HCT116 (cell line): ENCODE measurements around the gene RTN4RL1.

Experiments used
- FOSL1 ChIP-seq: IDR thresholded peaks from 2 replicates; pipeline ENCODE4 v1.6.1; 2012; ENCODE audit warnings: low read depth
- MAX ChIP-seq: IDR thresholded peaks from 2 replicates; pipeline ENCODE4 v1.6.1; 2012
- POLR2AphosphoS5 ChIP-seq: IDR thresholded peaks from 2 replicates; pipeline ENCODE4 v1.6.1; 2011; ENCODE audit warnings: mild to moderate bottlenecking, low read depth, low read length, moderate library complexity
- SIN3A ChIP-seq: IDR thresholded peaks from 2 replicates; pipeline ENCODE4 v1.6.1; 2012; ENCODE audit warnings: low read depth
- SP1 ChIP-seq: IDR thresholded peaks from 2 replicates; pipeline ENCODE4 v1.6.1; 2012; ENCODE audit warnings: low read depth
- ZFX ChIP-seq: fragments of 450-650 bp; IDR thresholded peaks from 2 replicates; pipeline ENCODE4 v1.6.1; 2017
- ZNF274 ChIP-seq: fragments of 200-500 bp; sonication (Bioruptor generic); IDR thresholded peaks from 2 replicates; pipeline ENCODE4 v1.6.1; 2014; ENCODE audit warnings: mild to moderate bottlenecking, low read depth, low read length, inconsistent platforms
- TF ChIP-seq, protein P1 (sequence below), 3 experiments: fragments of 200-600 bp in 1 of 3; sonication (generic) in 1 of 3; IDR thresholded peaks in 2 of 3; conservative IDR thresholded peaks in 1 of 3; 2 replicates each; pipeline ENCODE4 v1.5.1; 2012 to 2017; ENCODE audit warnings: low read depth in 2 of 3, low read length in 2 of 3, antibody characterized with exemption in 1 of 3, borderline replicate concordance in 1 of 3, control low read depth in 1 of 3, mild to moderate bottlenecking in 1 of 3, mixed read lengths in 1 of 3, mixed run types in 1 of 3, moderate library complexity in 1 of 3; ENCODE audit not compliant: insufficient read depth in 1 of 3

GRCh38 chr17:2017274-2017941, 7.7 kb downstream of the RTN4RL1 start:
- TF ChIP-seq, protein P1, sequence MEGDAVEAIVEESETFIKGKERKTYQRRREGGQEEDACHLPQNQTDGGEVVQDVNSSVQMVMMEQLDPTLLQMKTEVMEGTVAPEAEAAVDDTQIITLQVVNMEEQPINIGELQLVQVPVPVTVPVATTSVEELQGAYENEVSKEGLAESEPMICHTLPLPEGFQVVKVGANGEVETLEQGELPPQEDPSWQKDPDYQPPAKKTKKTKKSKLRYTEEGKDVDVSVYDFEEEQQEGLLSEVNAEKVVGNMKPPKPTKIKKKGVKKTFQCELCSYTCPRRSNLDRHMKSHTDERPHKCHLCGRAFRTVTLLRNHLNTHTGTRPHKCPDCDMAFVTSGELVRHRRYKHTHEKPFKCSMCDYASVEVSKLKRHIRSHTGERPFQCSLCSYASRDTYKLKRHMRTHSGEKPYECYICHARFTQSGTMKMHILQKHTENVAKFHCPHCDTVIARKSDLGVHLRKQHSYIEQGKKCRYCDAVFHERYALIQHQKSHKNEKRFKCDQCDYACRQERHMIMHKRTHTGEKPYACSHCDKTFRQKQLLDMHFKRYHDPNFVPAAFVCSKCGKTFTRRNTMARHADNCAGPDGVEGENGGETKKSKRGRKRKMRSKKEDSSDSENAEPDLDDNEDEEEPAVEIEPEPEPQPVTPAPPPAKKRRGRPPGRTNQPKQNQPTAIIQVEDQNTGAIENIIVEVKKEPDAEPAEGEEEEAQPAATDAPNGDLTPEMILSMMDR (IDR thresholded peaks at IDR 0.05 in 2 of 3, conservative IDR thresholded peaks at IDR 0.05 in 1 of 3; ENCODE audit: borderline replicate concordance in 1 of 3, insufficient read depth in 1 of 3, low read depth in 2 of 3, low read length in 2 of 3), result no peak
- TF ChIP-seq SIN3A (no peak), POLR2AphosphoS5 (no peak), ZNF274 (no peak), ZFX (no peak), MAX (no peak), SP1 (no peak), FOSL1 (no peak)
